GM23248 (cell line): ENCODE results near the gene USP31. TPM values are rescaled to one million over a fixed set of nuclear protein-coding genes. Genes with fewer than 3 reads are reported as not detected.

Source experiments
- DNase-seq: peaks from one replicate; pipeline ENCODE4 v3.0.0-alpha.2; 2015
- H2AFZ ChIP-seq: fragments of 200-600 bp; sonication (generic); 2 replicates; pipeline ENCODE4 v1.6.1; 2016; ENCODE audit warnings: antibody characterized with exemption
- H3F3A ChIP-seq: fragments of 200-600 bp; sonication (generic); 2 replicates; pipeline ENCODE4 v1.6.1; 2016; ENCODE audit warnings: mild to moderate bottlenecking, antibody characterized with exemption, mixed run types; ENCODE audit not compliant: insufficient read depth
- H3K27ac ChIP-seq: fragments of 200-600 bp; sonication (generic); 2 replicates; pipeline ENCODE4 v1.5.1; 2016; ENCODE audit warnings: mild to moderate bottlenecking
- H3K27me3 ChIP-seq: fragments of 200-600 bp; sonication (generic); replicated peaks from 2 replicates; pipeline ENCODE4 v1.6.1; 2016; ENCODE audit warnings: mild to moderate bottlenecking; ENCODE audit not compliant: insufficient read depth
- H3K36me3 ChIP-seq: fragments of 200-600 bp; sonication (generic); 2 replicates; pipeline ENCODE4 v1.6.1; 2016; ENCODE audit warnings: low read depth, mild to moderate bottlenecking
- H3K4me1 ChIP-seq: fragments of 200-600 bp; sonication (generic); 2 replicates; pipeline ENCODE4 v1.6.1; 2016; ENCODE audit warnings: mild to moderate bottlenecking; ENCODE audit not compliant: insufficient read depth
- H3K4me2 ChIP-seq: fragments of 200-600 bp; sonication (generic); one replicate; pipeline ENCODE4 v1.6.1; 2016; ENCODE audit warnings: mild to moderate bottlenecking; ENCODE audit not compliant: unreplicated experiment
- H3K4me3 ChIP-seq: fragments of 200-600 bp; sonication (generic); 2 replicates; pipeline ENCODE4 v1.5.1; 2016; ENCODE audit warnings: mild to moderate bottlenecking
- H3K79me2 ChIP-seq: fragments of 200-600 bp; sonication (generic); 2 replicates; pipeline ENCODE4 v1.6.1; 2016; ENCODE audit warnings: mild to moderate bottlenecking; ENCODE audit not compliant: insufficient read depth
- H3K9ac ChIP-seq: fragments of 200-600 bp; sonication (generic); 2 replicates; pipeline ENCODE4 v1.6.1; 2016; ENCODE audit warnings: mild to moderate bottlenecking
- H3K9me2 ChIP-seq: fragments of 200-600 bp; sonication (generic); 2 replicates; pipeline ENCODE4 v1.6.1; 2016; ENCODE audit warnings: mixed run types, mild to moderate bottlenecking, moderate library complexity; ENCODE audit not compliant: insufficient read depth
- H3K9me3 ChIP-seq: fragments of 200-600 bp; sonication (generic); one replicate; pipeline ENCODE4 v1.6.1; 2017; ENCODE audit warnings: low read depth
- H4K20me1 ChIP-seq: fragments of 200-600 bp; sonication (generic); 2 replicates; pipeline ENCODE4 v1.6.0; 2016; ENCODE audit not compliant: insufficient read depth
- EZH2 ChIP-seq: fragments of 200-600 bp; sonication (generic); IDR thresholded peaks from 2 replicates; pipeline ENCODE4 v1.6.1; 2018; ENCODE audit warnings: antibody characterized with exemption, mild to moderate bottlenecking; ENCODE audit not compliant: insufficient read depth, poor library complexity, severe bottlenecking
- EZH2phosphoT487 ChIP-seq: fragments of 200-600 bp; sonication (generic); IDR thresholded peaks from 2 replicates; pipeline ENCODE4 v1.6.1; 2018; ENCODE audit warnings: antibody characterized with exemption, moderate library complexity, mild to moderate bottlenecking, low read depth; ENCODE audit not compliant: insufficient read depth
- WGBS, 2 experiments: methylation state at CpG; one replicate each; pipeline ENCODE4 v1.1.6; 2015 to 2017; ENCODE audit warnings: low lambda C conversion rate in 2 of 2, low coverage in 1 of 2; ENCODE audit errors: missing lambda C conversion rate in 2 of 2; 5-methylcytosine and 5-hydroxymethylcytosine counted together
- in situ Hi-C: fragments of 300-500 bp; cut with MboI; formaldehyde crosslinking; loops from 2 replicates; pipeline ENCODE4 v1.15.0; 2020
- polyA plus RNA-seq: library from polyadenylated mRNA; unstranded; fragments of >200 nt; fragmentation: Nextera tagmentation; extraction: Ambion mirVana; gene quantifications from 2 replicates; pipeline ENCODE4 v1.2.1, GENCODE V29; 2016
- total RNA-seq: library from RNA; depleted of rRNA; stranded (reverse); fragments of >200 nt; shearing (Covaris generic); gene quantifications from 2 replicates; pipeline ENCODE4 v1.2.3, GENCODE V29; 2014

USP31 gene
- total and polyA plus RNA-seq, 2 experiments from 2014 or later = 0.88 to 6.6 TPM

DNA sequence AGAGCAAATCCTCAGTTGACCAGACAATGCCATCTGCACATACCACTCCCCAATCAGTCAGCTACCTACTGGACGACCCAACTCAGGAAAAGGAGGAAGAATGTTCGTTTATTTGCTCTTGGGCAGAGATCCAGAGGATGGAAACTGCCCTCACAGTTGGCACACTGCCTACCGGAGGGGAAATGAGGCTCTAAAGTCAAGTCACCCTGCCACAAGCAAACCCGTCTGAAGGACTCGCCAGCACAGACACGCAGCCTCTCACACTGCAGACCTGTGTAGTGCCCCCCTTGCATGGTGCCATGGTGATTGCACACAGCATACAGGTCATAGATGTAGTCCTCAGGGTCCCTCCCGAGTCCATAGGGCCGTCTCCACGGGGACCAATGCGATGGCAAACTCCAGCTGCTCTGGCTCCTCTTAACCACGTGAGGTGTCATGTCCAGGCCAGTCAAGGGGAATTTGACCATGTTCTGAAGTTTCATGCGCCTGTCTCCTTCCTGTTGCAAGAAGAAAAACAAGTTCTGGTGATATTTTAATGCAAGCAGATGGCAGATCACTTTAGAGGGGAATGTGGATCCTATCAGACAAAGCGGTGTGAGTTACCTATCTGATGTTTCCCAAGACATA, 69.5 kb downstream of the USP31 start:
- no peak for TF ChIP-seq EZH2
- TF ChIP-seq EZH2phosphoT487 = no peak
- H3K9ac ChIP-seq = no peak overlapping the region
- H3K4me3 ChIP-seq = no peak overlapping the region
- H3K27ac ChIP-seq = no peak overlapping the region
- WGBS, 2 experiments = 94 to 97% methylated on average over 13 of the region's 13 CpGs
- no peaks in the 10 kb centered on the region for H3K9me2 ChIP-seq
- no peak overlapping the region for H2AFZ ChIP-seq
- H3K9me3 ChIP-seq = no peaks in the 10 kb centered on the region
- H4K20me1 ChIP-seq = no peaks in the 10 kb centered on the region
- no peak overlapping the region for H3K4me2 ChIP-seq
- H3K27me3 ChIP-seq = no peaks in the 10 kb centered on the region
- H3K4me1 ChIP-seq = peaks cover 13% of the 10 kb centered on the region
- H3K36me3 ChIP-seq = no peaks in the 10 kb centered on the region; the same call in 1 of the 2 replicates
- DNase-seq = no peak
- in situ Hi-C loops = no loop called here
- no peaks in the 10 kb centered on the region for H3K79me2 ChIP-seq
- H3F3A ChIP-seq = peaks cover 20% of the 10 kb centered on the region

DNA sequence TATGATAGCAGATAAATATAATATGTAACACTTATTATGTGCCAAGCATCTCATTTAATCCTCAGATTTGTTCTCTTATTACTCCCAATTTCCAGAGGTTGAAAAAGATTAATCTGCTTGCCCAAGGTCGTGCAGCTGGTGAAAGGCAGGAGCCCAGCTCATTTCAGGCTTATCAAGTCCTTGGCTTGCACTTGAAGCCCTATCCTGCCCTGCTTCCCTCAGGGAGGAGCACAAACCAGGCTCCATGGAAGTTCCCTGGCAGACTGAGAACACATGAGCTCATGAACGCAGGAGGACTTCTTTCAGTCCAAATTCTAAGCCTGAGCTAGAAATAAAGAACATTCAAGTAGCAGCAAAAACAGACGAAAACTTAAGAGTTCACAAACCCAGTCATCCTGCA, 74.8 kb downstream of the USP31 start:
- Histone ChIP-seq H3K9ac (no peak overlapping the region), H2AFZ (no peak overlapping the region), H3K4me2 (no peak overlapping the region), H3K36me3 (no peaks in the 10 kb centered on the region; the same call in 1 of the 2 replicates), H3K4me3 (no peak overlapping the region), H3K27me3 (no peaks in the 10 kb centered on the region), H3F3A (peaks cover 37% of the 10 kb centered on the region), H3K4me1 (peaks cover 30% of the 10 kb centered on the region), H3K9me3 (no peaks in the 10 kb centered on the region), H3K79me2 (no peaks in the 10 kb centered on the region), H4K20me1 (no peaks in the 10 kb centered on the region), H3K27ac (no peak overlapping the region), H3K9me2 (no peaks in the 10 kb centered on the region)
- 50 to 51% methylated on average over 3 of the region's 3 CpGs for WGBS, 2 experiments
- TF ChIP-seq EZH2phosphoT487 (no peak), EZH2 (no peak)
- in situ Hi-C loops = no loop called here
- DNase-seq = no peak

GRCh38 chr16:23072769-23073549, 76.3 kb downstream of the USP31 start:
- Histone ChIP-seq H3K79me2 (no peaks in the 10 kb centered on the region), H3K9me3 (no peaks in the 10 kb centered on the region), H3K4me1 (peaks cover 30% of the 10 kb centered on the region), H2AFZ (no peak overlapping the region), H3K9me2 (no peaks in the 10 kb centered on the region), H3K9ac (peak overlapping the region; percentile 76; the same call in 1 of the 2 replicates), H4K20me1 (no peaks in the 10 kb centered on the region), H3K4me3 (no peak overlapping the region), H3K27me3 (no peaks in the 10 kb centered on the region), H3K4me2 (peak overlapping the region; percentile 64), H3F3A (peaks cover 37% of the 10 kb centered on the region), H3K36me3 (peaks cover under 1% of the 10 kb centered on the region), H3K27ac (peak overlapping the region; percentile 92)
- TF ChIP-seq EZH2phosphoT487 = no peak
- no peak for TF ChIP-seq EZH2
- DNase-seq = peak; percentile 57
- in situ Hi-C loops = no loop called here
- WGBS, 2 experiments = 82 to 87% methylated on average over 9 of the region's 9 CpGs

GRCh38 chr16:23072084-23072599, 77.1 kb downstream of the USP31 start:
- peak overlapping the region; percentile 40 for H3K4me3 ChIP-seq
- peak overlapping the region; percentile 64 for H3K4me2 ChIP-seq
- no peaks in the 10 kb centered on the region for H3K79me2 ChIP-seq
- DNase-seq = peak; percentile 90
- H2AFZ ChIP-seq = 0 out of 2 replicates have a peak overlapping the region, but pooled peaks have one; percentile 2
- no peak for TF ChIP-seq EZH2
- no peak for TF ChIP-seq EZH2phosphoT487
- in situ Hi-C loops = no loop called here
- WGBS, 2 experiments = 20 to 33% methylated on average over 13 of the region's 13 CpGs
- H3K36me3 ChIP-seq = peaks cover 7% of the 10 kb centered on the region
- H3K9me3 ChIP-seq = no peaks in the 10 kb centered on the region
- H3K9ac ChIP-seq = peak overlapping the region; percentile 76
- H3K4me1 ChIP-seq = peaks cover 30% of the 10 kb centered on the region
- H3K27ac ChIP-seq = peak overlapping the region; percentile 92
- H4K20me1 ChIP-seq = no peaks in the 10 kb centered on the region
- H3K9me2 ChIP-seq = no peaks in the 10 kb centered on the region
- peaks cover 37% of the 10 kb centered on the region for H3F3A ChIP-seq
- no peaks in the 10 kb centered on the region for H3K27me3 ChIP-seq
